Measurements from ENCODE around the gene CCDC88C.
A peak's percentile ranks its signal among the peaks of the same experiment; 100 is the strongest.

The CCDC88C gene

GRCh38 chr14:91256661-91257060 lies 161.0 kb downstream of the CCDC88C start:
- H3K4me3 ChIP-seq (ENCODE audit: low read length), result no peak overlapping the region
- H3K27ac ChIP-seq (ENCODE audit: low read length), result no peak overlapping the region
- TF ChIP-seq CTCF (IDR thresholded peaks at IDR 0.05; ENCODE audit: low read depth, low read length) (no peak), EZH2phosphoT487 (IDR thresholded peaks at IDR 0.05; ENCODE audit: low read depth) (no peak)
- H3K9ac ChIP-seq (ENCODE audit: low read length), result no peak overlapping the region
- no peaks in the 10 kb centered on the region for H3K79me2 ChIP-seq (ENCODE audit: low read length)
- H2AFZ ChIP-seq (ENCODE audit: low read depth, low read length), result no peak overlapping the region
- no peaks in the 10 kb centered on the region for H3K9me3 ChIP-seq (ENCODE audit: insufficient read depth, low read length)
- no peak overlapping the region for H3K4me2 ChIP-seq (ENCODE audit: low read length)
- peaks cover 13% of the 10 kb centered on the region for H3K27me3 ChIP-seq (ENCODE audit: low read depth, low read length)
- H3K36me3 ChIP-seq (replicated peaks; ENCODE audit: low read depth, low read length), result no peaks in the 10 kb centered on the region
- H3K4me1 ChIP-seq (ENCODE audit: low read length), result peaks cover 20% of the 10 kb centered on the region
- no peaks in the 10 kb centered on the region for H4K20me1 ChIP-seq (ENCODE audit: insufficient read depth, low read length)

- Histone ChIP-seq H3K4me2 (ENCODE audit: low read length) (no peak overlapping the region), H3K79me2 (ENCODE audit: low read length) (no peaks in the 10 kb centered on the region), H3K36me3 (replicated peaks; ENCODE audit: low read depth, low read length) (no peaks in the 10 kb centered on the region), H4K20me1 (ENCODE audit: insufficient read depth, low read length) (no peaks in the 10 kb centered on the region), H3K27me3 (ENCODE audit: low read depth, low read length) (peaks cover 13% of the 10 kb centered on the region), H3K9ac (ENCODE audit: low read length) (no peak overlapping the region), H3K27ac (ENCODE audit: low read length) (no peak overlapping the region), H3K4me1 (ENCODE audit: low read length) (peaks cover 26% of the 10 kb centered on the region), H2AFZ (ENCODE audit: low read depth, low read length) (no peak overlapping the region), H3K4me3 (ENCODE audit: low read length) (no peak overlapping the region), H3K9me3 (ENCODE audit: insufficient read depth, low read length) (no peaks in the 10 kb centered on the region)
- TF ChIP-seq CTCF (IDR thresholded peaks at IDR 0.05; ENCODE audit: low read depth, low read length) (peak; percentile 12; the same call in 1 of the 2 replicates), EZH2phosphoT487 (IDR thresholded peaks at IDR 0.05; ENCODE audit: low read depth) (no peak)
Observed at GRCh38 chr14:91255026-91255695, 162.5 kb downstream of the CCDC88C start.

GRCh38 chr14:91254461-91254860 lies 163.2 kb downstream of the CCDC88C start:
- Histone ChIP-seq H2AFZ (ENCODE audit: low read depth, low read length) (no peak overlapping the region), H3K36me3 (replicated peaks; ENCODE audit: low read depth, low read length) (no peaks in the 10 kb centered on the region), H3K27me3 (ENCODE audit: low read depth, low read length) (peaks cover 13% of the 10 kb centered on the region), H3K79me2 (ENCODE audit: low read length) (no peaks in the 10 kb centered on the region), H3K4me2 (ENCODE audit: low read length) (no peak overlapping the region), H3K9me3 (ENCODE audit: insufficient read depth, low read length) (no peaks in the 10 kb centered on the region), H3K4me3 (ENCODE audit: low read length) (no peak overlapping the region), H4K20me1 (ENCODE audit: insufficient read depth, low read length) (no peaks in the 10 kb centered on the region), H3K4me1 (ENCODE audit: low read length) (peaks cover 32% of the 10 kb centered on the region), H3K9ac (ENCODE audit: low read length) (no peak overlapping the region), H3K27ac (ENCODE audit: low read length) (no peak overlapping the region)
- TF ChIP-seq EZH2phosphoT487 (IDR thresholded peaks at IDR 0.05; ENCODE audit: low read depth) (no peak), CTCF (IDR thresholded peaks at IDR 0.05; ENCODE audit: low read depth, low read length) (no peak)

DNA sequence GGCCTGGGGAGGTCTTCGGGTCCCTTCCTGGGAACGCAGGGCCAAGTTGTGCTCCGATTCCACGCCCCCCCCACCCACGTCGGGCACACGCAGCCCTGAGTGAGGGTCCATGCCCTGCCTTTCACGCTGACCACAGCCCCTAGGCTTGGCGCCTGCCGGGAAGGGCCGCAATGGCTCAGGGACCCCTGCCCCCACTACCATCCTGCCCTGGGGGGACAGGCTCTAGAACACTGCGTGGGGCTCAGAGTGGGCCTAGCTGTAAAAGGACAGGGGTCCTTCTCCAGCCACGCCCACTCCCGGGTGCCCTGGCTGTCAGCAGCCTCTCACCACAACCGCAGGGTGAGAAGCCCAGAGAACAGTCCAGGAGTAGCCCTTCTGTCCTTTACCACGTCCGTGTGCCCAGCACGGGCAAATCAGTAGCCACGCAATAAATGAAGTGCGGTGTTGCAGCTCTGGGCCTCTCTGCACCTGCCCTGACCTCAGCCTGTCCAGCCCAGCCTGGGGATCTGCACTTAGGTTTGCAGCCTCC lies 163.8 kb downstream of the CCDC88C start:
- peak overlapping the region; percentile 54; the same call in 1 of the 2 replicates for H3K9ac ChIP-seq (ENCODE audit: low read length)
- H3K36me3 ChIP-seq (replicated peaks; ENCODE audit: low read depth, low read length), result no peaks in the 10 kb centered on the region
- peaks cover 13% of the 10 kb centered on the region for H3K27me3 ChIP-seq (ENCODE audit: low read depth, low read length)
- H3K4me1 ChIP-seq (ENCODE audit: low read length), result peaks cover 32% of the 10 kb centered on the region
- no peak overlapping the region for H3K27ac ChIP-seq (ENCODE audit: low read length)
- H3K79me2 ChIP-seq (ENCODE audit: low read length), result no peaks in the 10 kb centered on the region
- no peaks in the 10 kb centered on the region for H4K20me1 ChIP-seq (ENCODE audit: insufficient read depth, low read length)
- TF ChIP-seq CTCF (IDR thresholded peaks at IDR 0.05; ENCODE audit: low read depth, low read length) (no peak), EZH2phosphoT487 (IDR thresholded peaks at IDR 0.05; ENCODE audit: low read depth) (no peak)
- H3K4me3 ChIP-seq (ENCODE audit: low read length), result peak overlapping the region; percentile 88
- H3K9me3 ChIP-seq (ENCODE audit: insufficient read depth, low read length), result no peaks in the 10 kb centered on the region
- no peak overlapping the region for H2AFZ ChIP-seq (ENCODE audit: low read depth, low read length)
- peak overlapping the region; percentile 86 for H3K4me2 ChIP-seq (ENCODE audit: low read length)

Data from OCI-LY3 (cell line).